ENCODE measurements around the gene UBE2D2.
"Not testable (repeated sequence)": the region's sequence is repeated elsewhere in the genome, so short reads cannot be mapped to it uniquely, and the experiment has no call there.

DNA sequence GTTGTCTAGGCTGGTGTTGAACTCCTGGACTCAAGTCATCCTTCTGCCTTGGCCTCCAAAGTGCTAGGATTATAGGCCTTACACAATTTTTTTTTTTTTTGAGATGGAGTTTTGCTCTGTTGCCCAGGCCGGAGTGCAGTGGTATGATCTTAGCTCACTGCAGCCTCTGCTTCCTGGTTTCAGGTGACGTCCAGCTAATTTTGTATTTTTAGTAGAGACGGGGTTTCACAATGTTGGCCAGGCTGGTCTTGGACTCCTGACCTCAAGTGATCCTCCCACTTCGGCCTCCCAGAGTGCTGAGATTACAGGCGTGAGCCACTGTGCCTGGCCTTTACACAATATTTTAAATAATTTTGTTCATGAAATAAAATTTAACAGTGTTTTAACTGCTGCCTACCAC is 21.0 kb downstream of the UBE2D2 start:
- TF ChIP-seq, protein P1, sequence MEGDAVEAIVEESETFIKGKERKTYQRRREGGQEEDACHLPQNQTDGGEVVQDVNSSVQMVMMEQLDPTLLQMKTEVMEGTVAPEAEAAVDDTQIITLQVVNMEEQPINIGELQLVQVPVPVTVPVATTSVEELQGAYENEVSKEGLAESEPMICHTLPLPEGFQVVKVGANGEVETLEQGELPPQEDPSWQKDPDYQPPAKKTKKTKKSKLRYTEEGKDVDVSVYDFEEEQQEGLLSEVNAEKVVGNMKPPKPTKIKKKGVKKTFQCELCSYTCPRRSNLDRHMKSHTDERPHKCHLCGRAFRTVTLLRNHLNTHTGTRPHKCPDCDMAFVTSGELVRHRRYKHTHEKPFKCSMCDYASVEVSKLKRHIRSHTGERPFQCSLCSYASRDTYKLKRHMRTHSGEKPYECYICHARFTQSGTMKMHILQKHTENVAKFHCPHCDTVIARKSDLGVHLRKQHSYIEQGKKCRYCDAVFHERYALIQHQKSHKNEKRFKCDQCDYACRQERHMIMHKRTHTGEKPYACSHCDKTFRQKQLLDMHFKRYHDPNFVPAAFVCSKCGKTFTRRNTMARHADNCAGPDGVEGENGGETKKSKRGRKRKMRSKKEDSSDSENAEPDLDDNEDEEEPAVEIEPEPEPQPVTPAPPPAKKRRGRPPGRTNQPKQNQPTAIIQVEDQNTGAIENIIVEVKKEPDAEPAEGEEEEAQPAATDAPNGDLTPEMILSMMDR (IDR thresholded peaks at IDR 0.05): not testable (repeated sequence)
- not testable (repeated sequence) for TF ChIP-seq POLR2A (IDR thresholded peaks at IDR 0.05)

Measured in ovary (tissue), 3 donors.